ENCODE data around the gene DCUN1D2.

Gene DCUN1D2

DNA sequence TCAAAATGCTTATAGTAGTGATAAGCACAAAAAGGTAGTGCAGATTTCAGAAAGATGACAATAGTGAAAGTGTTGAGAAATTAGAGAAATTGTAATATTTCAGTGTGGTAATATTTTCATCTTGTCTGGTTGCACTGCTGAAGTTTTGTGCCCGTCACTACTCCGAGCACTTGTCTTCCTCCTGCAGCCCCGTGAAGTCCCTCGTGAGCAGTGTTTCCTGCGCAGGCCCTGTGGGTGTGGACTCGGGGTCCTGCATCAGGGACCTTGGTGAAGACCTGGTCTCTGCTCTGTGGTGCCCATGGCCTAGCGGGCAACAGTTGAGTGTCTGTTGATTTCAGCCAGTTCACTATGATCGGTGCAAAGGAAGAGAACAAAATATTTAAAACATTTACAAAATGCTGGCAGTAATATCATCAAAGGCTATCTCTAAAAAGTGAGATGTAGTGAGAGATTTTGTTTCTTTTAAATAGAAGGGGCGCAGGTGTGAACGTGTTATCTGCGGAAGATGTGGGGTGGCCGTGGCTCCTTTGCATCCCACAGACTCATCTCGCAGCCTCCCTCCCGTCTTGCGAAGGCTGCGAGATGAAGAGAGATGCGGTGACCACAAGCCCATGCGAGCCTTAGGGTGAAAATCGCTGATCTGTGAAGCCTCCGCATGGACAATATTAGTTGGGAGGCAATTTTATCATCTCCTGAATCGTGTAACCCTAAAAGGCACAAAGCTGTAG is 27.7 kb upstream of the DCUN1D2 start:
- TF ChIP-seq, protein P1, sequence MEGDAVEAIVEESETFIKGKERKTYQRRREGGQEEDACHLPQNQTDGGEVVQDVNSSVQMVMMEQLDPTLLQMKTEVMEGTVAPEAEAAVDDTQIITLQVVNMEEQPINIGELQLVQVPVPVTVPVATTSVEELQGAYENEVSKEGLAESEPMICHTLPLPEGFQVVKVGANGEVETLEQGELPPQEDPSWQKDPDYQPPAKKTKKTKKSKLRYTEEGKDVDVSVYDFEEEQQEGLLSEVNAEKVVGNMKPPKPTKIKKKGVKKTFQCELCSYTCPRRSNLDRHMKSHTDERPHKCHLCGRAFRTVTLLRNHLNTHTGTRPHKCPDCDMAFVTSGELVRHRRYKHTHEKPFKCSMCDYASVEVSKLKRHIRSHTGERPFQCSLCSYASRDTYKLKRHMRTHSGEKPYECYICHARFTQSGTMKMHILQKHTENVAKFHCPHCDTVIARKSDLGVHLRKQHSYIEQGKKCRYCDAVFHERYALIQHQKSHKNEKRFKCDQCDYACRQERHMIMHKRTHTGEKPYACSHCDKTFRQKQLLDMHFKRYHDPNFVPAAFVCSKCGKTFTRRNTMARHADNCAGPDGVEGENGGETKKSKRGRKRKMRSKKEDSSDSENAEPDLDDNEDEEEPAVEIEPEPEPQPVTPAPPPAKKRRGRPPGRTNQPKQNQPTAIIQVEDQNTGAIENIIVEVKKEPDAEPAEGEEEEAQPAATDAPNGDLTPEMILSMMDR (IDR thresholded peaks at IDR 0.05; ENCODE audit: low read depth, low read length, missing control alignments), result no peak
- H3K4me3 ChIP-seq (replicated peaks; ENCODE audit: low read depth, low read length), result no peak overlapping the region
- no peak for DNase-seq (ENCODE audit: extremely low read depth, low read depth)

DNA sequence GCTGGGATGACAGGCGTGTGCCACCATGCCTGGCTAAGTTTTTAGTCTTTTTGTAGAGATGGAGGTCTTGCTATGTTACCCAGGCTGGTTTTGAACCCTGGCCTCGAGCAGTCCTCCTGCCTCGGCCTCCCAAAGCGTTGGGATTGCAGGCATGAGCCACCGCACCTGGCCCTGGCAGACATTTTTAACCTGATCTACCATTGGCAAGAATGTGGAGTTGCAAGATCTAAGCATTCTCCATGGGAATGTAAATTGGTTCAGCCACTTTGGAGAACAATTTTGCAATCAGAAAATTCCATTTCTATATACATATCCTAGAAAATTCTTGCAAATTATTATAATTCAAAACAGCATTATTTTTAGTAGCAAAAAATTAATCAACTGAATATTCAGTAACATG is 24.3 kb upstream of the DCUN1D2 start:
- TF ChIP-seq, protein P1 (IDR thresholded peaks at IDR 0.05; ENCODE audit: low read depth, low read length, missing control alignments), result no peak
- H3K4me3 ChIP-seq (replicated peaks; ENCODE audit: low read depth, low read length), result no peak overlapping the region
- no peak for DNase-seq (ENCODE audit: extremely low read depth, low read depth)

DNA sequence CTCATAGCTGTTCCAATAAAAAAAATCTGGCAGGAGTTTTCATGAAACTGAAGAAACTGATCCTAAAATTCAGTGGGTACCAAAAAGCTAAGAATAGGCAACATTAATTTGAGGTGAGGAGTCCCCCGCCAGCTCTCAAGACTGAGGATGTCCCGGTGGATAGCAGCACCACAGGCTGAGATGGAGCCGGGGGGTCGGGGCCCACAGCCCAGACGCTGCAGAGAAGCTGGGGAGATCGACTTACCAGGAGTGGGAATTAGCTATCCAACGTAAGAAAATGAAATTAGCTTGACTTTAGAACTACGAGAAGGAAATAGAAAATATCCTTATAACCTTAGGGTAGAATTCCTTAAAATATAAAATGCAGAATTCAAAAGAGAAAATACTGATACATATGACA is 23.2 kb upstream of the DCUN1D2 start:
- DNase-seq (ENCODE audit: extremely low read depth, low read depth), result no peak
- TF ChIP-seq, protein P1 (IDR thresholded peaks at IDR 0.05; ENCODE audit: low read depth, low read length, missing control alignments), result no peak
- no peak overlapping the region for H3K4me3 ChIP-seq (replicated peaks; ENCODE audit: low read depth, low read length)

DNA sequence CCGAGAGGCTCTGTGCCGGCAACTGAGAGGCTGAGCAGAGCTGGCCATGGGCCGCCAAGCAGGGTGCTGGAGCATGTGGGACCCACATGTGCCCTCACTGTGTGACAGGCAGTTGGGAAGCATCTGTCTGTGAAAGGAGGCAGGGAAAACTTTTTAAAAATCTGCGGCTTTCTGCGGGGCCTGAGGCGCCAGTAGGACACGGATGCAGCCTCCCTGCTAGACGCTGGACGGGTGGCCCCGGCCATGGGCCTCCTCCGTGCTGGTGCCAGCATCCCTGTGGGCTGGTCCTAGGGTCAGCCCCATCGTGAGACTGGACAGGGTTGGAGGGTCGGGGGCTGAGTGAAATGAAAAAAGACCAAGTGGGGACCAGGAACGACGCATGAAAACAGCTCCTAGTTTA is 20.9 kb upstream of the DCUN1D2 start:
- no peak overlapping the region for H3K4me3 ChIP-seq (replicated peaks; ENCODE audit: low read depth, low read length)
- DNase-seq (ENCODE audit: extremely low read depth, low read depth), result no peak
- TF ChIP-seq, protein P1 (IDR thresholded peaks at IDR 0.05; ENCODE audit: low read depth, low read length, missing control alignments), result no peak

DNA sequence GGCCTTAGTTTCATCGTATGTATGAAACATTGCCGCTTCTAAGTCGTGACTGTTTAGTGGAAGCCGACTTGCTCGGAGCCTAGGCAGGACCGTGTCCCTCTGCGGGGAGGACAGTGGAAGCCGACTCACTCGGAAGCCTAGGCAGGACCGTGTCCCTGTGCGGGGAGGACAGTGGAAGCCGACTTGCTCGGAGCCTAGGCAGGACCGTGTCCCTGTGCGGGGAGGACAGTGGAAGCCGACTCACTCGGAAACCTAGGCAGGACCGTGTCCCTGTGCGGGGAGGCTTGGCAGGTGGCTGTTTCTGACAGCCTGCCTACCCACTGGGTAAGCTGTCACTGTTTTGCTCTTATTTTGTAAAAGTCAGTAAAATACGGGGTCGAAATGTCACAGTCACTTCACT is 20.4 kb upstream of the DCUN1D2 start:
- no peak overlapping the region for H3K4me3 ChIP-seq (replicated peaks; ENCODE audit: low read depth, low read length)
- TF ChIP-seq, protein P1 (IDR thresholded peaks at IDR 0.05; ENCODE audit: low read depth, low read length, missing control alignments), result no peak
- no peak for DNase-seq (ENCODE audit: extremely low read depth, low read depth)

DNA sequence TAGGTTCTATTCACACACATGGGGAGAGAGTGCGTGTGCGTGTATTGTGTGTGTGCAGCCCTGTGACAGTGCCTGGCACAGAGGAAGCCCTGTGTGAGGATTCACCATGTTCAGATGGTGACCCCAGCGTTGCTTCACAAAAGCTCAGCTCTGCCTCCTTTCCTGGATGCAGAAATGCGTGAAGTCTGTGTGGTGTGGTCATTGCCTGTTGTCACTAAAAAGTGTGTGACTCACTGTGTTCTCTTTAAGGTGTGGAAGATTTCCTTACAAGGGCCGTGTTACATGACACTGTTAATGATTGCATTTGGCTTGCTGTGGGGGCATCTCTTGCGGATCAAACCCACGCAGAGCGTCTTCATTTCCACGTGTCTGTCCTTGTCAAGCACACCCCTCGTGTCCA is 19.5 kb upstream of the DCUN1D2 start:
- TF ChIP-seq, protein P1 (IDR thresholded peaks at IDR 0.05; ENCODE audit: low read depth, low read length, missing control alignments), result no peak
- no peak overlapping the region for H3K4me3 ChIP-seq (replicated peaks; ENCODE audit: low read depth, low read length)
- no peak for DNase-seq (ENCODE audit: extremely low read depth, low read depth)
